HepG2 (cell line): Measurements from ENCODE around the gene TMCC2. TPM values are rescaled to one million over a fixed set of nuclear protein-coding genes. Genes with fewer than 3 reads are reported as not detected.

Source experiments
- ATAC-seq: fragments of 200-7000 bp; cut with Tn5 transposase; 3 replicates; pipeline ENCODE4 v1.9.1; 2020; ENCODE audit warnings: mild to moderate bottlenecking, moderate library complexity
- BruUV-seq: library from RNA; stranded (reverse); fragments of 400-500 nt; replicated peaks from 2 replicates; lab custom pipeline; 2021; lab: Mats Ljungman, UMichigan
- CTCF ChIA-PET: fragments of 300-600 bp; formaldehyde crosslinking; extraction: SDS; loops from one replicate; lab custom pipeline; 2021; ENCODE audit warnings: low total read pairs, inconsistent platforms, low intra/inter-chr PET ratio; lab: Yijun Ruan, JAX
- POLR2A ChIA-PET: fragments of 350-600 bp; sonication (Branson Sonifier 250); formaldehyde crosslinking; loops from one replicate; lab custom pipeline; 2020; ENCODE audit warnings: antibody characterized with exemption, inconsistent platforms; lab: Yijun Ruan, JAX
- DNase-seq: peaks from one replicate; pipeline ENCODE4 v3.0.0-alpha.2; 2015; ENCODE audit warnings: low spot score
- FAIRE-seq: peaks from 3 replicates; lab custom pipeline; 2011; peaks lifted over from hg19 to GRCh38; lab: Jason Lieb, UNC
- H2AFZ ChIP-seq: one replicate; pipeline ENCODE4 v1.6.1; 2011; ENCODE audit warnings: low read length, inconsistent platforms
- H3K27ac ChIP-seq: fragments of 300-600 bp; 3 replicates; pipeline ENCODE4 v1.8.0; 2011; ENCODE audit warnings: mixed run types, mild to moderate bottlenecking, mixed read lengths, low read length, inconsistent platforms; ENCODE audit not compliant: insufficient read depth; ENCODE audit errors: extremely low read length
- H3K27me3 ChIP-seq, 2 experiments: fragments of 200-600 bp in 1 of 2; 2 replicates in 1 of 2; 3 replicates in 1 of 2; pipeline versions ENCODE4 v1.6.0 to v1.8.0; 2011; ENCODE audit warnings: low read length in 2 of 2, mild to moderate bottlenecking in 2 of 2, moderate library complexity in 2 of 2, inconsistent platforms in 1 of 2; ENCODE audit not compliant: insufficient read depth in 2 of 2, control insufficient read depth in 1 of 2
- H3K36me3 ChIP-seq, 2 experiments: fragments of 200-600 bp in 1 of 2; replicated peaks in 1 of 2; 2 replicates in 1 of 2; 3 replicates in 1 of 2; pipeline versions ENCODE4 v1.5.1 to v1.8.0; 2011; ENCODE audit warnings: low read length in 2 of 2, inconsistent platforms in 1 of 2; ENCODE audit not compliant: insufficient read depth in 2 of 2, control insufficient read depth in 1 of 2
- H3K4me1 ChIP-seq: 2 replicates; pipeline ENCODE4 v1.5.1; 2012; ENCODE audit warnings: low read length, inconsistent platforms; ENCODE audit not compliant: insufficient read depth
- H3K4me2 ChIP-seq: 2 replicates; pipeline ENCODE4 v1.6.0; 2011; ENCODE audit warnings: low read depth, low read length, inconsistent platforms
- H3K4me3 ChIP-seq, 3 experiments: fragments of 200-600 bp in 1 of 3; sonication (generic), shearing (Covaris generic) in 1 of 3; replicated peaks in 1 of 3; 2 replicates each; pipeline ENCODE4 v1.5.1; 2011 to 2016; ENCODE audit warnings: low read length in 3 of 3, inconsistent platforms in 2 of 3, low read depth in 2 of 3, mild to moderate bottlenecking in 2 of 3, control low read depth in 1 of 3, mixed read lengths in 1 of 3; ENCODE audit not compliant: insufficient read depth in 1 of 3
- H3K79me2 ChIP-seq: one replicate; pipeline ENCODE4 v1.6.1; 2011; ENCODE audit warnings: low read length, inconsistent platforms; ENCODE audit not compliant: insufficient read depth
- H3K9ac ChIP-seq: 2 replicates; pipeline ENCODE4 v1.6.0; 2011; ENCODE audit warnings: mild to moderate bottlenecking, low read depth, low read length, inconsistent platforms; ENCODE audit not compliant: insufficient read depth
- H3K9me3 ChIP-seq: 2 replicates; pipeline ENCODE4 v1.5.1; 2012; ENCODE audit warnings: mild to moderate bottlenecking, low read length
- H4K20me1 ChIP-seq: 2 replicates; pipeline ENCODE4 v1.6.0; 2011; ENCODE audit warnings: inconsistent platforms, mild to moderate bottlenecking, low read length, moderate library complexity; ENCODE audit not compliant: insufficient read depth
- ATF5 ChIP-seq: sonication (generic); formaldehyde crosslinking; IDR thresholded peaks from 2 replicates; pipeline ENCODE4 v1.4.0; 2020; ENCODE audit warnings: mild to moderate bottlenecking, low read depth, missing genetic modification reagents
- KDM5A ChIP-seq: fragments of 200-600 bp; sonication (generic); IDR thresholded peaks from 2 replicates; pipeline ENCODE4 v1.7.0; 2018; ENCODE audit warnings: antibody characterized with exemption, mild to moderate bottlenecking, low read length, borderline replicate concordance
- NFKB2 ChIP-seq: sonication (generic); formaldehyde crosslinking; IDR thresholded peaks from 2 replicates; pipeline ENCODE4 v1.4.0; 2020; ENCODE audit warnings: missing genetic modification reagents, borderline replicate concordance
- PRDM10 ChIP-seq: sonication (generic); formaldehyde crosslinking; IDR thresholded peaks from 2 replicates; pipeline ENCODE4 v1.4.0; 2020; ENCODE audit warnings: low read depth, missing genetic modification reagents
- RXRB ChIP-seq: IDR thresholded peaks from 2 replicates; pipeline ENCODE4 v1.6.1; 2016; ENCODE audit warnings: borderline replicate concordance, missing genetic modification reagents, missing compliant biosample characterization
- ZNF484 ChIP-seq: sonication (generic); formaldehyde crosslinking; IDR thresholded peaks from 2 replicates; pipeline ENCODE4 v1.5.1; 2020; ENCODE audit warnings: mild to moderate bottlenecking, low read depth, missing genetic modification reagents, borderline replicate concordance
- ZNF550 ChIP-seq: sonication (generic); formaldehyde crosslinking; IDR thresholded peaks from 2 replicates; pipeline ENCODE4 v1.4.0; 2020; ENCODE audit warnings: mild to moderate bottlenecking, missing genetic modification reagents, borderline replicate concordance
- WGBS: methylation state at CpG from one replicate; pipeline ENCODE4 v1.1.6; 2017; ENCODE audit warnings: low lambda C conversion rate; 5-methylcytosine and 5-hydroxymethylcytosine counted together
- in situ Hi-C: cut with HindIII; loops from 2 replicates; pipeline ENCODE4 v1.10.0; 2017; ENCODE audit warnings: low pct_unique_long_range_greater_than_20kb; ENCODE audit not compliant: extremely low pct_ligation_motif_present
- intact Hi-C: fragments of 100-400 bp; cut with micrococcal nuclease; formaldehyde crosslinking; loops from one replicate; pipeline ENCODE4 v1.10.0; 2022; ENCODE audit not compliant: unreplicated experiment
- polyA plus RNA-seq, 8 experiments: library from polyadenylated mRNA; depleted of rRNA in 3 of 8; stranded (reverse) in 7 of 8; unstranded in 1 of 8; fragments of >200 nt; fragmentation: Illumina TruSeq in 4 of 8; extraction: Trizol in 4 of 8; gene quantifications; 2 replicates each; pipeline versions ENCODE4 v1.2.1 to v1.2.3, GENCODE V29; 2011 to 2016; ENCODE audit warnings: low read depth in 4 of 8, missing spikeins in 1 of 8, mixed read lengths in 1 of 8; ENCODE audit not compliant: insufficient read depth in 1 of 8
- total RNA-seq, 5 experiments: library from RNA; depleted of rRNA; stranded (reverse); fragments of >200 nt; fragmentation: Illumina TruSeq; extraction: Trizol; gene quantifications; 2 replicates each; pipeline ENCODE4 v1.2.3, GENCODE V29; 2016; ENCODE audit warnings: low read depth in 1 of 5
- TF ChIP-seq, protein P1 (sequence below): sonication (generic); formaldehyde crosslinking; IDR thresholded peaks from 2 replicates; pipeline ENCODE4 v1.5.0; 2020; ENCODE audit warnings: mild to moderate bottlenecking, missing genetic modification reagents, borderline replicate concordance
- TF ChIP-seq, protein P2 (sequence below): sonication (generic); formaldehyde crosslinking; IDR thresholded peaks from 2 replicates; pipeline ENCODE4 v1.4.0; 2020; ENCODE audit warnings: missing genetic modification reagents
- TF ChIP-seq, protein P3 (sequence below): sonication (generic); formaldehyde crosslinking; IDR thresholded peaks from 2 replicates; pipeline ENCODE4 v1.4.0; 2020; ENCODE audit warnings: mild to moderate bottlenecking, missing genetic modification reagents

TMCC2 gene
- total and polyA plus RNA-seq, 2 of the 13 experiments (the other 11 are each of a cell fraction or from before 2014, with no cell fraction given) = 0.12 to 0.24 TPM

- 0% methylated on average over 1 of the region's 1 CpG for WGBS
- no peak for ATAC-seq
- Histone ChIP-seq H3K4me1 (peaks cover 22% of the 10 kb centered on the region), H3K79me2 (no peaks in the 10 kb centered on the region), H3K9me3 (no peaks in the 10 kb centered on the region), H2AFZ (no peak overlapping the region), H3K9ac (no peak overlapping the region), H3K27ac (no peak overlapping the region), H3K4me2 (no peak overlapping the region), H4K20me1 (no peaks in the 10 kb centered on the region), H3K27me3 (peaks cover 3 to 48% of the 10 kb centered on the region in 2 experiments), H3K4me3 (no peak overlapping the region), H3K36me3 (no peaks in the 10 kb centered on the region)
- no TSS peak for BruUV-seq
- DNase-seq = no peak
- in situ Hi-C loops = loop anchor here (5.0 to 10.0 kb wide), 2 partner anchors 195 to 283 kb away; no protein-coding TSS in a partner anchor
- FAIRE-seq = no peak
- intact Hi-C loops = loop anchor here (5.0 kb wide), 1 partner anchor 138 kb away; the partner anchor contains the start of gene RBBP5
- POLR2A ChIA-PET = interaction anchor here (1.4 kb wide), 1 partner anchor 30 kb away, joined by 3 read pairs; no protein-coding TSS in a partner anchor
- CTCF ChIA-PET = no interaction called here
- TF ChIP-seq, protein P1, sequence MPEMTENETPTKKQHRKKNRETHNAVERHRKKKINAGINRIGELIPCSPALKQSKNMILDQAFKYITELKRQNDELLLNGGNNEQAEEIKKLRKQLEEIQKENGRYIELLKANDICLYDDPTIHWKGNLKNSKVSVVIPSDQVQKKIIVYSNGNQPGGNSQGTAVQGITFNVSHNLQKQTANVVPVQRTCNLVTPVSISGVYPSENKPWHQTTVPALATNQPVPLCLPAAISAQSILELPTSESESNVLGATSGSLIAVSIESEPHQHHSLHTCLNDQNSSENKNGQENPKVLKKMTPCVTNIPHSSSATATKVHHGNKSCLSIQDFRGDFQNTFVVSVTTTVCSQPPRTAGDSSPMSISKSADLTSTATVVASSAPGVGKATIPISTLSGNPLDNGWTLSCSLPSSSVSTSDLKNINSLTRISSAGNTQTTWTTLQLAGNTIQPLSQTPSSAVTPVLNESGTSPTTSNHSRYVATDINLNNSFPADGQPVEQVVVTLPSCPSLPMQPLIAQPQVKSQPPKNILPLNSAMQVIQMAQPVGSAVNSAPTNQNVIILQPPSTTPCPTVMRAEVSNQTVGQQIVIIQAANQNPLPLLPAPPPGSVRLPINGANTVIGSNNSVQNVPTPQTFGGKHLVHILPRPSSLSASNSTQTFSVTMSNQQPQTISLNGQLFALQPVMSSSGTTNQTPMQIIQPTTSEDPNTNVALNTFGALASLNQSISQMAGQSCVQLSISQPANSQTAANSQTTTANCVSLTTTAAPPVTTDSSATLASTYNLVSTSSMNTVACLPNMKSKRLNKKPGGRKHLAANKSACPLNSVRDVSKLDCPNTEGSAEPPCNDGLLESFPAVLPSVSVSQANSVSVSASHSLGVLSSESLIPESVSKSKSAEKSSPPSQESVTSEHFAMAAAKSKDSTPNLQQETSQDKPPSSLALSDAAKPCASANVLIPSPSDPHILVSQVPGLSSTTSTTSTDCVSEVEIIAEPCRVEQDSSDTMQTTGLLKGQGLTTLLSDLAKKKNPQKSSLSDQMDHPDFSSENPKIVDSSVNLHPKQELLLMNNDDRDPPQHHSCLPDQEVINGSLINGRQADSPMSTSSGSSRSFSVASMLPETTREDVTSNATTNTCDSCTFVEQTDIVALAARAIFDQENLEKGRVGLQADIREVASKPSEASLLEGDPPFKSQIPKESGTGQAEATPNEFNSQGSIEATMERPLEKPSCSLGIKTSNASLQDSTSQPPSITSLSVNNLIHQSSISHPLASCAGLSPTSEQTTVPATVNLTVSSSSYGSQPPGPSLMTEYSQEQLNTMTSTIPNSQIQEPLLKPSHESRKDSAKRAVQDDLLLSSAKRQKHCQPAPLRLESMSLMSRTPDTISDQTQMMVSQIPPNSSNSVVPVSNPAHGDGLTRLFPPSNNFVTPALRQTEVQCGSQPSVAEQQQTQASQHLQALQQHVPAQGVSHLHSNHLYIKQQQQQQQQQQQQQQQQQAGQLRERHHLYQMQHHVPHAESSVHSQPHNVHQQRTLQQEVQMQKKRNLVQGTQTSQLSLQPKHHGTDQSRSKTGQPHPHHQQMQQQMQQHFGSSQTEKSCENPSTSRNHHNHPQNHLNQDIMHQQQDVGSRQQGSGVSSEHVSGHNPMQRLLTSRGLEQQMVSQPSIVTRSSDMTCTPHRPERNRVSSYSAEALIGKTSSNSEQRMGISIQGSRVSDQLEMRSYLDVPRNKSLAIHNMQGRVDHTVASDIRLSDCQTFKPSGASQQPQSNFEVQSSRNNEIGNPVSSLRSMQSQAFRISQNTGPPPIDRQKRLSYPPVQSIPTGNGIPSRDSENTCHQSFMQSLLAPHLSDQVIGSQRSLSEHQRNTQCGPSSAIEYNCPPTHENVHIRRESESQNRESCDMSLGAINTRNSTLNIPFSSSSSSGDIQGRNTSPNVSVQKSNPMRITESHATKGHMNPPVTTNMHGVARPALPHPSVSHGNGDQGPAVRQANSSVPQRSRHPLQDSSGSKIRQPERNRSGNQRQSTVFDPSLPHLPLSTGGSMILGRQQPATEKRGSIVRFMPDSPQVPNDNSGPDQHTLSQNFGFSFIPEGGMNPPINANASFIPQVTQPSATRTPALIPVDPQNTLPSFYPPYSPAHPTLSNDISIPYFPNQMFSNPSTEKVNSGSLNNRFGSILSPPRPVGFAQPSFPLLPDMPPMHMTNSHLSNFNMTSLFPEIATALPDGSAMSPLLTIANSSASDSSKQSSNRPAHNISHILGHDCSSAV (CRISPR knock-in tag) = no peak
- no peak for TF ChIP-seq PRDM10 (CRISPR knock-in tag)
- no peak for TF ChIP-seq ZNF550 (CRISPR knock-in tag)
- no peak for TF ChIP-seq KDM5A
- TF ChIP-seq RXRB (CRISPR knock-in tag) = no peak
- no peak for TF ChIP-seq ZNF484 (CRISPR knock-in tag)
- TF ChIP-seq, protein P2, sequence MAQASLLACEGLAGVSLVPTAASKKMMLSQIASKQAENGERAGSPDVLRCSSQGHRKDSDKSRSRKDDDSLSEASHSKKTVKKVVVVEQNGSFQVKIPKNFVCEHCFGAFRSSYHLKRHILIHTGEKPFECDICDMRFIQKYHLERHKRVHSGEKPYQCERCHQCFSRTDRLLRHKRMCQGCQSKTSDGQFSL (CRISPR knock-in tag) = no peak
- no peak for TF ChIP-seq NFKB2 (CRISPR knock-in tag)
- TF ChIP-seq, protein P3, sequence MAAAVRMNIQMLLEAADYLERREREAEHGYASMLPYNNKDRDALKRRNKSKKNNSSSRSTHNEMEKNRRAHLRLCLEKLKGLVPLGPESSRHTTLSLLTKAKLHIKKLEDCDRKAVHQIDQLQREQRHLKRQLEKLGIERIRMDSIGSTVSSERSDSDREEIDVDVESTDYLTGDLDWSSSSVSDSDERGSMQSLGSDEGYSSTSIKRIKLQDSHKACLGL (CRISPR knock-in tag) = no peak
- TF ChIP-seq ATF5 (CRISPR knock-in tag) = no peak
These were observed 32.3 kb downstream of the TMCC2 start for GRCh38 chr1:205259998-205260397.
